ENCODE measurements around the gene CDC45.
"Not testable (repeated sequence)": the region's sequence is repeated elsewhere in the genome, so short reads cannot be mapped to it uniquely, and the experiment has no call there.

CDC45 gene

GRCh38 chr22:19536564-19536963, 56.8 kb downstream of the CDC45 start:
- no peak for DNase-seq

- no peak for DNase-seq
These were observed 58.3 kb downstream of the CDC45 start for GRCh38 chr22:19537941-19538488.

- no peak for DNase-seq
These were observed 60.7 kb downstream of the CDC45 start for GRCh38 chr22:19540394-19540793.

- DNase-seq, result no peak
These were observed 64.4 kb downstream of the CDC45 start for GRCh38 chr22:19543970-19544708.

GRCh38 chr22:19545935-19546207, 66.2 kb downstream of the CDC45 start:
- DNase-seq, result no peak

- no peak for DNase-seq
These were observed 67.0 kb downstream of the CDC45 start for GRCh38 chr22:19546680-19547079.

- DNase-seq, result no peak
These were observed 67.9 kb downstream of the CDC45 start for GRCh38 chr22:19547620-19548019.

- DNase-seq, result not testable (repeated sequence)
These were observed 68.7 kb downstream of the CDC45 start for GRCh38 chr22:19548427-19548826.

GRCh38 chr22:19548964-19549363, 69.2 kb downstream of the CDC45 start:
- no peak for DNase-seq

GRCh38 chr22:19549428-19549827, 69.7 kb downstream of the CDC45 start:
- DNase-seq, result no peak

GRCh38 chr22:19550382-19550781, 70.7 kb downstream of the CDC45 start:
- DNase-seq, result no peak

GRCh38 chr22:19553201-19553600, 73.5 kb downstream of the CDC45 start:
- no peak for DNase-seq

GRCh38 chr22:19554834-19555404, 75.2 kb downstream of the CDC45 start:
- no peak for DNase-seq

- no peak for DNase-seq
These were observed 75.9 kb downstream of the CDC45 start for GRCh38 chr22:19555651-19556050.

- DNase-seq, result no peak
These were observed 77.3 kb downstream of the CDC45 start for GRCh38 chr22:19556963-19557545.

- DNase-seq, result no peak
These were observed 79.6 kb downstream of the CDC45 start for GRCh38 chr22:19559324-19559811.

GRCh38 chr22:19559956-19560355, 80.2 kb downstream of the CDC45 start:
- DNase-seq, result no peak

GRCh38 chr22:19565382-19566278, 85.9 kb downstream of the CDC45 start:
- no peak for DNase-seq

- no peak for DNase-seq
These were observed 86.8 kb downstream of the CDC45 start for GRCh38 chr22:19566279-19567156.

GRCh38 chr22:19567157-19568009, 87.7 kb downstream of the CDC45 start:
- no peak for DNase-seq
